H1 (cell line): ENCODE results near the gene C14orf119. TPM values are rescaled to one million over a fixed set of nuclear protein-coding genes. Genes with fewer than 3 reads are reported as not detected.

ENCODE experiments used
- CTCF ChIA-PET: fragments of 300-600 bp; sonication (Branson Sonifier 250); formaldehyde crosslinking; loops from one replicate; lab custom pipeline; 2021; ENCODE audit not compliant: partially characterized antibody; lab: Charles Lee
- POLR2A ChIA-PET: fragments of 300-600 bp; sonication (Branson Sonifier 250); formaldehyde crosslinking; loops from one replicate; lab custom pipeline; 2021; ENCODE audit warnings: inconsistent platforms; ENCODE audit not compliant: partially characterized antibody; lab: Charles Lee
- DNase-seq, 2 experiments: peaks; one replicate each; pipeline versions ENCODE4 v3.0.0 to v3.0.0-alpha.2; 2010 to 2022; ENCODE audit warnings: low spot score in 2 of 2, low read depth in 1 of 2, mixed read lengths in 1 of 2
- FAIRE-seq: peaks from 2 replicates; lab custom pipeline; 2011; peaks lifted over from hg19 to GRCh38; lab: Jason Lieb, UNC
- H2AFZ ChIP-seq: 2 replicates; pipeline ENCODE4 v1.8.1; 2012; ENCODE audit warnings: low read length, inconsistent platforms
- H2AK5ac ChIP-seq: 2 replicates; pipeline ENCODE4 v1.6.1; 2013; ENCODE audit warnings: low read depth, low read length
- H2BK120ac ChIP-seq: replicated peaks from 2 replicates; pipeline ENCODE3; 2013; ENCODE audit warnings: low read depth, low read length, inconsistent platforms
- H2BK12ac ChIP-seq: 2 replicates; pipeline ENCODE4 v1.6.1; 2013; ENCODE audit warnings: low read depth, low read length
- H2BK15ac ChIP-seq: 2 replicates; pipeline ENCODE4 v1.6.1; 2013; ENCODE audit warnings: low read length
- H2BK20ac ChIP-seq: 2 replicates; pipeline ENCODE4 v1.6.1; 2013; ENCODE audit warnings: low read length
- H2BK5ac ChIP-seq: 2 replicates; pipeline ENCODE4 v1.6.1; 2013; ENCODE audit warnings: low read depth, low read length
- H3K14ac ChIP-seq: 2 replicates; pipeline ENCODE4 v1.6.1; 2013; ENCODE audit warnings: inconsistent platforms; ENCODE audit not compliant: insufficient read length
- H3K18ac ChIP-seq: 2 replicates; pipeline ENCODE4 v1.6.1; 2013; ENCODE audit warnings: low read length; ENCODE audit errors: extremely low read depth
- H3K23ac ChIP-seq: 2 replicates; pipeline ENCODE4 v1.6.1; 2013; ENCODE audit warnings: inconsistent platforms; ENCODE audit not compliant: insufficient read length
- H3K23me2 ChIP-seq: 2 replicates; pipeline ENCODE4 v1.6.1; 2013; ENCODE audit warnings: low read depth, low read length
- H3K27ac ChIP-seq: 2 replicates; pipeline ENCODE4 v1.6.1; 2011; ENCODE audit warnings: low read depth, low read length, inconsistent platforms
- H3K27me3 ChIP-seq, 4 experiments: replicated peaks in 1 of 4; 1 replicate in 1 of 4; 2 replicates in 3 of 4; pipeline versions ENCODE4 v1.6.1 to v1.8.1; 2011 to 2013; ENCODE audit warnings: low read length in 3 of 4, mild to moderate bottlenecking in 3 of 4, inconsistent platforms in 2 of 4, mixed read lengths in 2 of 4, moderate library complexity in 1 of 4; ENCODE audit not compliant: control insufficient read depth in 3 of 4, insufficient read depth in 3 of 4; ENCODE audit errors: extremely low read depth in 1 of 4
- H3K36me3 ChIP-seq, 4 experiments: 2 replicates each; pipeline versions ENCODE4 v1.6.1 to v1.8.1; 2011 to 2013; ENCODE audit warnings: mild to moderate bottlenecking in 4 of 4, low read length in 3 of 4, moderate library complexity in 2 of 4, control low read depth in 1 of 4, inconsistent platforms in 1 of 4; ENCODE audit not compliant: insufficient read depth in 4 of 4, control insufficient read depth in 2 of 4
- H3K4ac ChIP-seq: replicated peaks from 2 replicates; pipeline ENCODE3; 2013; ENCODE audit warnings: low read length, low read depth, mixed read lengths, inconsistent platforms; ENCODE audit not compliant: insufficient read length
- H3K4me1 ChIP-seq, 4 experiments: replicated peaks in 1 of 4; 1 replicate in 1 of 4; 2 replicates in 3 of 4; pipeline versions ENCODE4 v1.6.1 to v1.8.1; 2011 to 2013; ENCODE audit warnings: low read length in 3 of 4, inconsistent platforms in 2 of 4, mixed read lengths in 1 of 4; ENCODE audit not compliant: insufficient read depth in 4 of 4, control insufficient read depth in 3 of 4
- H3K4me2 ChIP-seq, 2 experiments: 2 replicates each; pipeline versions ENCODE4 v1.6.1 to v1.8.1; 2011 to 2013; ENCODE audit warnings: low read depth in 2 of 2, low read length in 2 of 2, control low read depth in 1 of 2, inconsistent platforms in 1 of 2, mild to moderate bottlenecking in 1 of 2; ENCODE audit not compliant: insufficient read depth in 1 of 2
- H3K4me3 ChIP-seq, 4 experiments: fragments of 200-600, 300-600 bp in 1 of 4; sonication (generic), shearing (Covaris generic), sonication (Bioruptor Twin) in 1 of 4; 2 replicates each; pipeline versions ENCODE4 v1.5.1 to v1.8.1; 2011 to 2016; ENCODE audit warnings: low read length in 4 of 4, low read depth in 3 of 4, control low read depth in 2 of 4, inconsistent platforms in 2 of 4, mild to moderate bottlenecking in 2 of 4, mixed read lengths in 1 of 4, moderate library complexity in 1 of 4; ENCODE audit not compliant: insufficient read depth in 2 of 4; ENCODE audit errors: extremely low read depth in 1 of 4
- H3K56ac ChIP-seq: replicated peaks from 2 replicates; pipeline ENCODE3; 2013; ENCODE audit warnings: low read depth, mild to moderate bottlenecking, mixed read lengths, low read length, inconsistent platforms; ENCODE audit not compliant: insufficient read length
- H3K79me1 ChIP-seq: 2 replicates; pipeline ENCODE4 v1.6.1; 2013; ENCODE audit warnings: low read depth, low read length, control low read depth
- H3K79me2 ChIP-seq, 2 experiments: 2 replicates each; pipeline versions ENCODE4 v1.6.1 to v1.8.1; 2012 to 2013; ENCODE audit warnings: low read length in 2 of 2, mild to moderate bottlenecking in 2 of 2, inconsistent platforms in 1 of 2; ENCODE audit not compliant: insufficient read depth in 2 of 2, control insufficient read depth in 1 of 2
- H3K9ac ChIP-seq, 4 experiments: replicated peaks in 1 of 4; 1 replicate in 1 of 4; 2 replicates in 3 of 4; pipeline versions ENCODE4 v1.6.1 to v1.8.1; 2011 to 2013; ENCODE audit warnings: low read depth in 3 of 4, low read length in 3 of 4, control low read depth in 2 of 4, mild to moderate bottlenecking in 2 of 4, moderate library complexity in 2 of 4, inconsistent platforms in 1 of 4; ENCODE audit errors: extremely low read depth in 1 of 4
- H3K9me3 ChIP-seq, 2 experiments: 2 replicates each; pipeline versions ENCODE4 v1.6.1 to v1.8.1; 2012 to 2013; ENCODE audit warnings: mild to moderate bottlenecking in 2 of 2, moderate library complexity in 2 of 2, control low read depth in 1 of 2, inconsistent platforms in 1 of 2, low read depth in 1 of 2, low read length in 1 of 2, mixed read lengths in 1 of 2; ENCODE audit not compliant: insufficient read depth in 2 of 2
- H4K20me1 ChIP-seq, 2 experiments: replicated peaks in 1 of 2; 2 replicates each; pipeline versions ENCODE3 to v1.8.1; 2011 to 2013; ENCODE audit warnings: inconsistent platforms in 2 of 2, low read length in 2 of 2, mild to moderate bottlenecking in 1 of 2; ENCODE audit not compliant: insufficient read depth in 2 of 2, control insufficient read depth in 1 of 2
- H4K5ac ChIP-seq: 2 replicates; pipeline ENCODE4 v1.6.1; 2013; ENCODE audit warnings: low read length, low read depth, mixed read lengths, inconsistent platforms; ENCODE audit not compliant: insufficient read length
- H4K8ac ChIP-seq: 2 replicates; pipeline ENCODE4 v1.8.0; 2013; ENCODE audit warnings: mild to moderate bottlenecking, moderate library complexity, low read length, inconsistent platforms; ENCODE audit not compliant: insufficient read depth; ENCODE audit errors: extremely low read depth
- H4K91ac ChIP-seq: replicated peaks from 2 replicates; pipeline ENCODE3; 2013; ENCODE audit warnings: low read length, mixed read lengths, inconsistent platforms; ENCODE audit not compliant: insufficient read length
- CTCF ChIP-seq, 3 experiments: IDR thresholded peaks; 1 replicate in 2 of 3; 2 replicates in 1 of 3; pipeline versions ENCODE4 v1.5.1 to v1.6.1; 2011; ENCODE audit warnings: low read length in 3 of 3, mild to moderate bottlenecking in 3 of 3, inconsistent platforms in 2 of 3, low read depth in 1 of 3, moderate library complexity in 1 of 3; ENCODE audit not compliant: insufficient read depth in 1 of 3; ENCODE audit errors: control extremely low read depth in 1 of 3
- WGBS, 2 experiments: shearing (Covaris generic) in 1 of 2; methylation state at CpG; one replicate each; pipeline versions ENCODE4 v1.1.6 to v1.1.7; 2013 to 2015; ENCODE audit warnings: low lambda C conversion rate in 2 of 2, mixed read lengths in 2 of 2, inconsistent platforms in 1 of 2, low coverage in 1 of 2, missing lambda C conversion rate in 1 of 2; ENCODE audit not compliant: insufficient replicate concordance in 2 of 2, insufficient coverage in 1 of 2, insufficient read length in 1 of 2; ENCODE audit errors: extremely low coverage in 1 of 2, missing lambda C conversion rate in 1 of 2; 5-methylcytosine and 5-hydroxymethylcytosine counted together
- polyA plus RNA-seq, 7 experiments: library from polyadenylated mRNA; depleted of rRNA in 3 of 7; stranded (reverse) in 5 of 7; unstranded in 2 of 7; fragments of >200 nt in 5 of 7; fragments of 200-250 nt in 2 of 7; gene quantifications; 1 replicate in 5 of 7; 2 replicates in 1 of 7; 4 replicates in 1 of 7; pipeline versions ENCODE4 v1.2.1 to v1.2.3, GENCODE V29; 2011 to 2013; ENCODE audit warnings: missing spikeins in 2 of 7, mixed read lengths in 2 of 7
- total RNA-seq: library from RNA; stranded (reverse); fragmentation: NEBNext Ultra II Directional; extraction: Animal tissue kit (Norgen Biotek cat#: 25700); gene quantifications from 2 replicates; pipeline ENCODE4 v1.2.1, GENCODE V29; 2021

Gene C14orf119
- total and polyA plus RNA-seq, 2 of the 8 experiments (the other 6 are each of a cell fraction or from before 2014, with no cell fraction given), result 78.1 to 94.0 TPM

DNA sequence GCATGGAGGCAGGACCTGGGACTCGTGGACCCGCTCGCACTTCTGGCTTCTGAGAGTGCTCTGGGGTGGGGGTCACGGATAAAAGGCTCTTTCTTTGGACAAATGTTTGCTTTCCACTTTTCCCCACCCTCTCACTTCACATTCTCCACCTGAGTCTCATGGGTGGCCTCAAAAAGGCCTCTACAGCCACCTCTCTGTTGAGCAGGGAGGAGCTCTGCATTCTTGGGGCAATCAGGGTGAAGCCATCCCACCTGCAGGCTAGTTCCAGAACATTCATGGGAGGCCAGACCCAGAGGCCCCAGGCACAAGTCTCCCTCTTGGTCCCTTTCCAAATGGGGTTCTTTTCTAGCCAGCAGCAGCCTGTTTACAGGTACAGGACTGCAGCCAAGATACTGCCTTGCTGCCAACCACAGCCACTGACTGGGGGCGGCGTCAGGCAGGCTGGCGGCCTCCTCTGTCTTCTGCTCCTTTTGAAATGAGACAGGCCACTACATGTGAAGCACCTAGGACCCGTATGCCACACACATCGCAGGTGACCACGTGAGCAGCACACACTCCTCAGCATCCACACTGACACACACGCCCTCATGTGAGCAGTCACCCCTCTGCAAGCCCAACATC, 42.0 kb downstream of the C14orf119 start:
- no peak overlapping the region for H4K91ac ChIP-seq
- DNase-seq, result no peak
- no peak overlapping the region for H3K4me3 ChIP-seq
- CTCF ChIA-PET, result interaction anchor here (0.8 to 1.4 kb wide), 5 partner anchors 14 to 133 kb away, joined by 3 to 5 read pairs (median 3); no protein-coding TSS in a partner anchor
- no peak overlapping the region for H2BK20ac ChIP-seq
- no peak overlapping the region for H3K18ac ChIP-seq
- H3K4ac ChIP-seq, result no peak overlapping the region
- H3K27me3 ChIP-seq, result no peaks in the 10 kb centered on the region
- no peak overlapping the region for H2BK5ac ChIP-seq
- no peak overlapping the region for H4K5ac ChIP-seq
- no peak overlapping the region for H2BK15ac ChIP-seq
- H2AFZ ChIP-seq, result no peak overlapping the region
- no peak overlapping the region for H3K4me2 ChIP-seq
- H3K36me3 ChIP-seq, result peaks cover 7 to 40% (median 25%) of the 10 kb centered on the region in 4 experiments; a peak in 6 of 8 replicates
- POLR2A ChIA-PET, result interaction anchor here (2.2 kb wide), 1 partner anchor 11 kb away, joined by 9 read pairs; no protein-coding TSS in a partner anchor
- no peaks in the 10 kb centered on the region for H3K79me2 ChIP-seq
- FAIRE-seq, result no peak
- no peak overlapping the region for H3K14ac ChIP-seq
- H3K56ac ChIP-seq, result no peak overlapping the region
- peaks cover 2 to 3% of the 10 kb centered on the region in 2 experiments for H4K20me1 ChIP-seq
- no peak overlapping the region for H3K27ac ChIP-seq
- no peak overlapping the region for H4K8ac ChIP-seq
- no peak overlapping the region for H2BK12ac ChIP-seq
- H3K79me1 ChIP-seq, result no peaks in the 10 kb centered on the region
- no peak overlapping the region for H2AK5ac ChIP-seq
- no peak overlapping the region for H3K23ac ChIP-seq
- no peak overlapping the region for H2BK120ac ChIP-seq
- 89% methylated on average over 11 of the region's 11 CpGs; no CpG with 5 or more reads in 1 of the 2 experiments for WGBS, 2 experiments
- no peak overlapping the region for H3K9ac ChIP-seq
- H3K23me2 ChIP-seq, result no peaks in the 10 kb centered on the region; the same call in 1 of the 2 replicates
- no peaks in the 10 kb centered on the region for H3K4me1 ChIP-seq
- no peaks in the 10 kb centered on the region for H3K9me3 ChIP-seq
- no peak for TF ChIP-seq CTCF (IDR thresholded peaks at IDR 0.05; ENCODE audit: control extremely low read depth in 1 of 3, insufficient read depth in 1 of 3, low read depth in 1 of 3, low read length in 3 of 3)
